ACC112 (cell line): ENCODE measurements around the gene DROSHA.
A peak's percentile ranks its signal among the peaks of the same experiment; 100 is the strongest.

Source experiments
- H2AFZ ChIP-seq: fragments of 200-600 bp; sonication (generic); one replicate; pipeline ENCODE4 v1.6.0; 2017; ENCODE audit warnings: antibody characterized with exemption, low read length; ENCODE audit not compliant: unreplicated experiment
- H3K27ac ChIP-seq: fragments of 200-600 bp; sonication (generic); 2 replicates; pipeline ENCODE4 v1.5.1; 2014; ENCODE audit warnings: low read depth, mild to moderate bottlenecking, antibody characterized with exemption, low read length, moderate library complexity
- H3K27me3 ChIP-seq: fragments of 200-600 bp; sonication (generic); 2 replicates; pipeline ENCODE4 v1.6.1; 2014; ENCODE audit warnings: mild to moderate bottlenecking, antibody characterized with exemption, low read length, moderate library complexity, mixed read lengths; ENCODE audit not compliant: insufficient read depth
- H3K36me3 ChIP-seq: fragments of 200-600 bp; sonication (generic); 2 replicates; pipeline ENCODE4 v1.6.1; 2016; ENCODE audit warnings: mild to moderate bottlenecking, antibody characterized with exemption, low read length, moderate library complexity, mixed read lengths; ENCODE audit not compliant: insufficient read depth
- H3K4me1 ChIP-seq: fragments of 200-600 bp; sonication (generic); one replicate; pipeline ENCODE4 v1.6.1; 2016; ENCODE audit warnings: low read length, mixed read lengths; ENCODE audit not compliant: insufficient read depth, unreplicated experiment, control insufficient read depth
- H3K4me3 ChIP-seq: fragments of 200-600 bp; sonication (generic); 2 replicates; pipeline ENCODE4 v1.5.1; 2014; ENCODE audit warnings: mild to moderate bottlenecking, low read depth, low read length
- H3K79me2 ChIP-seq: fragments of 200-600 bp; sonication (generic); one replicate; pipeline ENCODE4 v1.6.0; 2016; ENCODE audit warnings: low read length; ENCODE audit not compliant: control insufficient read depth, unreplicated experiment, insufficient read depth

DROSHA gene

DNA sequence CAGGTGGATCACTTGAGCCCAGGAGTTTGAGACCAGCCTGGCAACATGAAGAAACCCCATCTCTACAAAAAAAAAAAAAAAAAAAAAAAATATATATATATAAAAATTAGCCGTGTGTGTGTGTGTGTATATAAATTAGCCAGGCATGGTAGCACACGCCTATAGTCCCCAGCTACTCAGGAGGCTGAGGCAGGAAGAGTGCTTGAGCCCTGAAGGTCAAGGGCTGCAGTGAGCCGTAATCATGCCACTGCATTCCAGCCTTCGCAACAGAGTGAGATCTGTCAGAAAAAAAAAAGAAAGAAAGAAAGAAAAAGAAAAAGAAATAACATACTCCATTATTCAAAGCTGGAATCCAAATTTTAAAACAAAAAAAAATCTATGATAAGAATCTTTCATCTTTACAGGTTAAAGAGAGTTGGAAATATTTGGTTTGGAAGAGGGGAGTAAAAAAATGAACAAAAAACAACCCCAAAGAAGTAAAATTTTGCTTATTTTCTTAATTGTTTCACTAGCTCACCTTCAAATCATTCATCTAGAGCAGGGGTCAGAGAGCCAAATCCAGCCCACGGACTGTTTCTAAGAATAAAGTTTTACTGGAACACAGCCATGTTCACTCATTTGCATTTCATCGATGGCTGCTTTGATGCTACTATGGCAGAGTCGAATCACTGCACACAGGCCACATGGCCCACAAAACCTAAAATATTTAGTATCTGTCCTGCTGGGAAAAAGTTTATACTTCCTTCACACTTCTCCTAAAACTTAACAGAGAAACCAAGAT, 109.9 kb downstream of the DROSHA start:
- H3K4me1 ChIP-seq = peaks cover 14% of the 10 kb centered on the region
- peaks cover 35% of the 10 kb centered on the region for H3K36me3 ChIP-seq
- H3K27me3 ChIP-seq = no peaks in the 10 kb centered on the region
- H2AFZ ChIP-seq = no peak overlapping the region
- H3K27ac ChIP-seq = no peak overlapping the region
- no peaks in the 10 kb centered on the region for H3K79me2 ChIP-seq
- no peak overlapping the region for H3K4me3 ChIP-seq

- H3K27ac ChIP-seq = no peak overlapping the region
- H3K36me3 ChIP-seq = peaks cover 28% of the 10 kb centered on the region
- no peak overlapping the region for H2AFZ ChIP-seq
- H3K27me3 ChIP-seq = no peaks in the 10 kb centered on the region
- no peaks in the 10 kb centered on the region for H3K79me2 ChIP-seq
- no peak overlapping the region for H3K4me3 ChIP-seq
- peaks cover 13% of the 10 kb centered on the region for H3K4me1 ChIP-seq
Measured at GRCh38 chr5:31417512-31417911, 114.4 kb downstream of the DROSHA start.

DNA sequence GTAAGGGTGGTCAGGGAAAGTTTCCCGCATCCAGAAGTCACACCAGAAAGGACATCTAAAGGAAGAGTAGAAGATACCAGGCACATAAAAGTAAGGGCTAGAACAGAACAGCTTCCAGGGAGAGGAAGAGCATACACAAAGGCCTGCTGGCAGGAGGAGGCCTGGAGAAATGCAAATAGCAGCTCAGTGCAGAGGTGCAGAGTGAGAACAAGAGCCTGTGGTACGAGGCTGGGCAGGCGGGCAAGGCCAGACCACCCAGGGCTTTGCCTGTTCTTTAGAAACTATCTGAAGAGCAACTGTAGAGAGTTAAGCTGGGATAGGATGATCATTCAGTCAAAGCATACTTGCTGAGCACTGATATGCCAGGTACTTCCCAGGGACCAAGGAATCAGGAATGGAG, 115.3 kb downstream of the DROSHA start:
- Histone ChIP-seq H3K27ac (no peak overlapping the region), H3K36me3 (peaks cover 22% of the 10 kb centered on the region)

GRCh38 chr5:31415960-31416359, 115.9 kb downstream of the DROSHA start:
- Histone ChIP-seq H3K36me3 (peaks cover 16% of the 10 kb centered on the region), H2AFZ (no peak overlapping the region), H3K27me3 (no peaks in the 10 kb centered on the region), H3K79me2 (no peaks in the 10 kb centered on the region), H3K4me1 (peaks cover 8% of the 10 kb centered on the region), H3K4me3 (no peak overlapping the region), H3K27ac (no peak overlapping the region)

More for the DNA sequence above, 115.3 kb downstream of the DROSHA start:
- Histone ChIP-seq H3K4me1 (peaks cover 8% of the 10 kb centered on the region), H3K4me3 (no peak overlapping the region), H3K79me2 (no peaks in the 10 kb centered on the region), H3K27me3 (no peaks in the 10 kb centered on the region), H2AFZ (no peak overlapping the region)

- Histone ChIP-seq H3K4me3 (no peak overlapping the region), H2AFZ (no peak overlapping the region), H3K27ac (no peak overlapping the region), H3K27me3 (no peaks in the 10 kb centered on the region), H3K4me1 (peaks cover 5% of the 10 kb centered on the region), H3K36me3 (peaks cover 17% of the 10 kb centered on the region), H3K79me2 (no peaks in the 10 kb centered on the region)
Measured at GRCh38 chr5:31415009-31415923, 116.6 kb downstream of the DROSHA start.

DNA sequence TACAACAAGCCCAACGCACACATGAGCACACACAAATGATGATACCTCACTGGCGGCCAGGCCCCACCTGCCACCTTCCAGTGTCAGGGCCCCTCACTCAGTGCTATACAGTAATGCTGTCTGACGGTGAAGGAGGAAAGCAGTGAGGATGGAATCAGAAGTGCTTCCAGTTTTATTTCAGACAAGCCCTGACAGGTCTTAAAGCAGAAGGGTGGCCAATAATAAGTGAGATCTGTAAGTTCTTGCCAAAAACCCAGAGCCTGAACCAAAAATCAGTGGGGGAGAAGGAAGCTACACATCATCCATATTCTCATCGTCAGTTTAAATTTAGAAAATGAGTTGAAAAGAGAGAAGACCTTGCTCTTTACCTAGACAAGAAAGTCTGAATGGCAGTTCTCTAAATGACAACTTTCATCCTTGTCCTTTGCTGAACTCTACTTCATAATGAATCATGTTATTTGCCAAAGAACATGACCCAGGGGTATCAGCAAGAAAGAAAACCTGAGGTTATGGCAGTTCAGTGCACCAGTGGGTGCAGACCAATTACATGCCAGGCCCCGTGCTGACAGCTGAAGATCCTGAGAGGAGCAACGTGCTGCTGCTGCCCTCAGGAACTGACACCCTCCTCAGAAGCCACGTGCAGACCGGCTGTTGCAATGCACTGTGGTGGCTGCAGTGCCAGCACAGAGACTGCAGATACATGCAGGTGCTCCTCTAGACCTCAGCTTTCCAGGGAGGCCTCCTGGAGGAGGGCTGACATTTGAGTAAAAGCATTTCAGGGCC, 118.7 kb downstream of the DROSHA start:
- H3K27ac ChIP-seq = no peak overlapping the region
- H3K4me3 ChIP-seq = no peak overlapping the region
- peaks cover 17% of the 10 kb centered on the region for H3K36me3 ChIP-seq
- no peaks in the 10 kb centered on the region for H3K27me3 ChIP-seq
- no peaks in the 10 kb centered on the region for H3K79me2 ChIP-seq
- no peak overlapping the region for H2AFZ ChIP-seq
- peaks cover 14% of the 10 kb centered on the region for H3K4me1 ChIP-seq

GRCh38 chr5:31412324-31412723, 119.6 kb downstream of the DROSHA start:
- H3K36me3 ChIP-seq = peaks cover 17% of the 10 kb centered on the region
- no peak overlapping the region for H2AFZ ChIP-seq
- no peak overlapping the region for H3K4me3 ChIP-seq
- H3K4me1 ChIP-seq = peaks cover 23% of the 10 kb centered on the region
- H3K27me3 ChIP-seq = no peaks in the 10 kb centered on the region
- H3K79me2 ChIP-seq = no peaks in the 10 kb centered on the region
- H3K27ac ChIP-seq = no peak overlapping the region

GRCh38 chr5:31410089-31410488, 121.8 kb downstream of the DROSHA start:
- H3K27ac ChIP-seq = no peak overlapping the region
- peaks cover 25% of the 10 kb centered on the region for H3K4me1 ChIP-seq
- no peaks in the 10 kb centered on the region for H3K27me3 ChIP-seq
- H2AFZ ChIP-seq = no peak overlapping the region
- H3K36me3 ChIP-seq = peaks cover 23% of the 10 kb centered on the region; the same call in 1 of the 2 replicates
- no peaks in the 10 kb centered on the region for H3K79me2 ChIP-seq
- H3K4me3 ChIP-seq = no peak overlapping the region

GRCh38 chr5:31408814-31409213, 123.1 kb downstream of the DROSHA start:
- H2AFZ ChIP-seq = no peak overlapping the region
- H3K4me1 ChIP-seq = peaks cover 25% of the 10 kb centered on the region
- H3K27ac ChIP-seq = peak overlapping the region; percentile 49
- no peaks in the 10 kb centered on the region for H3K79me2 ChIP-seq
- H3K27me3 ChIP-seq = no peaks in the 10 kb centered on the region
- H3K4me3 ChIP-seq = peak overlapping the region; percentile 19; the same call in 1 of the 2 replicates
- peaks cover 24% of the 10 kb centered on the region; the same call in 1 of the 2 replicates for H3K36me3 ChIP-seq
